Measurements from ENCODE around the gene SECISBP2L. TPM values are rescaled to one million over a fixed set of nuclear protein-coding genes. Genes with fewer than 3 reads are reported as not detected.

Gene SECISBP2L
- total and polyA plus RNA-seq, 7 experiments from 2014 or later, result 20.2 to 75.8 (median 51.8) TPM

DNA sequence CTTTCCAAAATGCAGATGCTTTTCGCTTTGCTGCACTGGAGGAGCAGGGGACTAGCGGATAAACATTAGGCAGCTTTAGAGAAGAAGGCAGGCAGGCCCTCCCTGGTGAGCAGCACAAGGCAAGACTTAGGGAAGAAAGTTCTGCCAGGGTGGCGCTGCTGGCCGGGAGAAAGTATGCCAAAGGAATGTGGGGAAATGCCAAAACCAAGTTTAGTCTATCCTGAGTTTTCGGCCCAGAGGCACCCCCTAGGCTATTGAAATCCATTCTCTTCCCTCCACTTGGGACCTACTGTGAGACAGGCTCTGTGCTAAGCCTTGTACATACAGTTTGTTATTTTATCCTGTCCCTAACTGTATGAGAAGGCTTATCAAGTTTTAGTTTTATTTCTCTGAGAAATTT is 91.7 kb downstream of the SECISBP2L start:
- Mint-ChIP-seq H3K27me3 (peaks cover 0 to 23% (median 22%) of the 10 kb centered on the region in 5 donors), H3K27ac (no peak overlapping the region), H3K4me3 (no peak overlapping the region), H3K9me3 (peaks cover 0 to 11% (median 0%) of the 10 kb centered on the region in 11 donors), H3K36me3 (peaks cover 0 to 4% (median 0%) of the 10 kb centered on the region in 5 donors), H3K4me1 (no peaks in the 10 kb centered on the region)
- no peaks in the 10 kb centered on the region for H3K27me3 ChIP-seq (ENCODE audit: control insufficient read depth in 2 of 2, insufficient read depth in 2 of 2, low read length in 2 of 2)
- H3K36me3 ChIP-seq (ENCODE audit: control insufficient read depth in 2 of 3, insufficient read depth in 3 of 3, low read length in 3 of 3), result no peaks in the 10 kb centered on the region
- no peaks in the 10 kb centered on the region for H3K9me3 ChIP-seq (ENCODE audit: control insufficient read depth in 2 of 3, low read length in 3 of 3)
- ChIA-PET CTCF (no interaction called here), POLR2A (no interaction called here)
- intact Hi-C loops (cut with micrococcal nuclease), result no loop called here
- ATAC-seq (no peak), DNase-seq (no peak)
- H3K27ac ChIP-seq (ENCODE audit: low read depth, low read length), result no peak overlapping the region
- H3K4me3 ChIP-seq (ENCODE audit: low read length), result no peak overlapping the region
- no peaks in the 10 kb centered on the region for H3K4me1 ChIP-seq (ENCODE audit: control insufficient read depth in 2 of 2, insufficient read depth in 2 of 2, low read length in 2 of 2)

DNA sequence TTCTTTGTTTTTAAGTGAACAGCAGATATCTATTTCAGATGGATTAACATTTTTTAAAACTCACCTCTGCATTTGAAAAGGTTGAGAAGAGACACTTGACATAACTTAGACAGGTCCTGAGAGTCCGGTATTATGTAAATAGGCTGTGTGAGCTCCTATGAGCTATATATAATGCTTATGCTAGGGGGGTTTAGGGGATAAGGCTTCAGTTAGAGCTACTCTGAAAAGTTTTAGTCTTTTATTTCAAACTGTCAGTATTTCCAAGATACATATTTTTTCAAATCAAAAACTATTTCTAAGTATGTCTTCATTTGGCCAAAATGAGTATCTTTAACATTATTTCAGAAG is 99.4 kb downstream of the SECISBP2L start:
- intact Hi-C loops (cut with micrococcal nuclease), result no loop called here
- H3K4me3 Mint-ChIP-seq, result no peak overlapping the region
- CTCF ChIA-PET, result no interaction called here

GRCh38 chr15:48946074-48946839 is 100.0 kb downstream of the SECISBP2L start:
- DNase-seq, result no peak
- H3K36me3 ChIP-seq (ENCODE audit: control insufficient read depth in 2 of 3, insufficient read depth in 3 of 3, low read length in 3 of 3), result no peaks in the 10 kb centered on the region
- intact Hi-C loops (cut with micrococcal nuclease), result no loop called here
- H3K27ac Mint-ChIP-seq, result no peak overlapping the region
- H3K27me3 ChIP-seq (ENCODE audit: control insufficient read depth in 2 of 2, insufficient read depth in 2 of 2, low read length in 2 of 2), result no peaks in the 10 kb centered on the region
- H3K27me3 Mint-ChIP-seq, result peaks cover 0 to 31% (median 18%) of the 10 kb centered on the region in 5 donors
- no peak overlapping the region for H3K27ac ChIP-seq (ENCODE audit: low read depth, low read length)
- H3K4me1 Mint-ChIP-seq, result peaks cover 0 to 17% (median 0%) of the 10 kb centered on the region in 7 donors
- no peaks in the 10 kb centered on the region for H3K4me1 ChIP-seq (ENCODE audit: control insufficient read depth in 2 of 2, insufficient read depth in 2 of 2, low read length in 2 of 2)
- CTCF ChIA-PET, result no interaction called here
- H3K4me3 Mint-ChIP-seq, result no peak overlapping the region
- H3K36me3 Mint-ChIP-seq, result peaks cover 0 to 3% (median 2%) of the 10 kb centered on the region in 5 donors
- ATAC-seq, result no peak
- no peak overlapping the region for H3K4me3 ChIP-seq (ENCODE audit: low read length)
- H3K9me3 Mint-ChIP-seq, result peaks cover 0 to 7% (median 0%) of the 10 kb centered on the region in 11 donors
- POLR2A ChIA-PET, result no interaction called here
- H3K9me3 ChIP-seq (ENCODE audit: control insufficient read depth in 2 of 3, low read length in 3 of 3), result no peaks in the 10 kb centered on the region

More for the DNA sequence above, 99.4 kb downstream of the SECISBP2L start:
- H3K4me1 Mint-ChIP-seq, result peaks cover 0 to 17% (median 0%) of the 10 kb centered on the region in 7 donors
- ATAC-seq (no peak), DNase-seq (no peak)
- peaks cover 0 to 4% (median 3%) of the 10 kb centered on the region in 5 donors for H3K36me3 Mint-ChIP-seq
- POLR2A ChIA-PET, result no interaction called here
- Histone ChIP-seq H3K36me3 (ENCODE audit: control insufficient read depth in 2 of 3, insufficient read depth in 3 of 3, low read length in 3 of 3) (no peaks in the 10 kb centered on the region), H3K4me1 (ENCODE audit: control insufficient read depth in 2 of 2, insufficient read depth in 2 of 2, low read length in 2 of 2) (no peaks in the 10 kb centered on the region), H3K27me3 (ENCODE audit: control insufficient read depth in 2 of 2, insufficient read depth in 2 of 2, low read length in 2 of 2) (no peaks in the 10 kb centered on the region), H3K27ac (ENCODE audit: low read depth, low read length) (no peak overlapping the region), H3K9me3 (ENCODE audit: control insufficient read depth in 2 of 3, low read length in 3 of 3) (no peaks in the 10 kb centered on the region), H3K4me3 (ENCODE audit: low read length) (no peak overlapping the region)
- H3K27me3 Mint-ChIP-seq, result peaks cover 0 to 35% (median 17%) of the 10 kb centered on the region in 5 donors
- no peak overlapping the region for H3K27ac Mint-ChIP-seq
- H3K9me3 Mint-ChIP-seq, result peaks cover 0 to 10% (median 0%) of the 10 kb centered on the region in 11 donors

DNA sequence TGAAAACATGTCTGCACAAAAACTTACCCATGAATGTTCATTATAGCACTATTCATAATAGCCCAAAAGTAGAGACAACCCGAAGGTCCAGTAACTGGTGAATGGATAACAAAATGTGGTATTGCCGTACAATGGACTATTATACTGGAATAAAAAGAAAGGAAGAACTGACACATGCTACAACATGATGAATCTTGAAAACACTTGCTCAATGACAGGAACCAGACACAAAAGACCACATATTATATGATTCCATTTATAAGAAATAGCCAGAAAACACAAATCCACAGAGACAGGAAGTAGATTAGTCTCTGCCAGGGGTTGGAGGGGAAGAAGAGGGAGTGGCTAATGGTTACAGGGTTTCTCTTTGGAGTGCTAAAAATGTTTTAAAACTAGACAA is 100.9 kb downstream of the SECISBP2L start:
- peaks cover 0 to 10% (median 0%) of the 10 kb centered on the region in 11 donors for H3K9me3 Mint-ChIP-seq
- H3K27ac Mint-ChIP-seq, result no peak overlapping the region
- DNase-seq (no peak), ATAC-seq (no peak)
- H3K27me3 Mint-ChIP-seq, result peaks cover 0 to 30% (median 22%) of the 10 kb centered on the region in 5 donors
- intact Hi-C loops (cut with micrococcal nuclease), result no loop called here
- H3K9me3 ChIP-seq (ENCODE audit: control insufficient read depth in 2 of 3, low read length in 3 of 3), result no peaks in the 10 kb centered on the region
- no peaks in the 10 kb centered on the region for H3K4me1 ChIP-seq (ENCODE audit: control insufficient read depth in 2 of 2, insufficient read depth in 2 of 2, low read length in 2 of 2)
- H3K36me3 ChIP-seq (ENCODE audit: control insufficient read depth in 2 of 3, insufficient read depth in 3 of 3, low read length in 3 of 3), result no peaks in the 10 kb centered on the region
- H3K27me3 ChIP-seq (ENCODE audit: control insufficient read depth in 2 of 2, insufficient read depth in 2 of 2, low read length in 2 of 2), result no peaks in the 10 kb centered on the region
- H3K27ac ChIP-seq (ENCODE audit: low read depth, low read length), result no peak overlapping the region
- CTCF ChIA-PET, result interaction anchor here (0.6 kb wide), 1 partner anchor 13 kb away, joined by 3 read pairs; no protein-coding TSS in a partner anchor
- peaks cover 0 to 23% (median 0%) of the 10 kb centered on the region in 7 donors for H3K4me1 Mint-ChIP-seq
- no peak overlapping the region for H3K4me3 Mint-ChIP-seq
- H3K36me3 Mint-ChIP-seq, result peaks cover 0 to 3% (median 0%) of the 10 kb centered on the region in 5 donors
- POLR2A ChIA-PET, result no interaction called here
- H3K4me3 ChIP-seq (ENCODE audit: low read length), result no peak overlapping the region

GRCh38 chr15:48941904-48942303 is 104.3 kb downstream of the SECISBP2L start:
- Mint-ChIP-seq H3K27me3 (peaks cover 0 to 37% (median 25%) of the 10 kb centered on the region in 5 donors), H3K36me3 (peaks cover 0 to 4% (median 0%) of the 10 kb centered on the region in 5 donors), H3K27ac (no peak overlapping the region), H3K4me1 (peaks cover 0 to 23% (median 0%) of the 10 kb centered on the region in 7 donors), H3K4me3 (no peak overlapping the region), H3K9me3 (peaks cover 0 to 9% (median 0%) of the 10 kb centered on the region in 11 donors)
- Histone ChIP-seq H3K9me3 (ENCODE audit: control insufficient read depth in 2 of 3, low read length in 3 of 3) (no peaks in the 10 kb centered on the region), H3K4me3 (ENCODE audit: low read length) (no peak overlapping the region), H3K36me3 (ENCODE audit: control insufficient read depth in 2 of 3, insufficient read depth in 3 of 3, low read length in 3 of 3) (no peaks in the 10 kb centered on the region), H3K27me3 (ENCODE audit: control insufficient read depth in 2 of 2, insufficient read depth in 2 of 2, low read length in 2 of 2) (no peaks in the 10 kb centered on the region), H3K27ac (ENCODE audit: low read depth, low read length) (no peak overlapping the region), H3K4me1 (ENCODE audit: control insufficient read depth in 2 of 2, insufficient read depth in 2 of 2, low read length in 2 of 2) (no peaks in the 10 kb centered on the region)
- ChIA-PET CTCF (no interaction called here), POLR2A (no interaction called here)
- intact Hi-C loops (cut with micrococcal nuclease), result no loop called here
- no peak for ATAC-seq
- no peak for DNase-seq

DNA sequence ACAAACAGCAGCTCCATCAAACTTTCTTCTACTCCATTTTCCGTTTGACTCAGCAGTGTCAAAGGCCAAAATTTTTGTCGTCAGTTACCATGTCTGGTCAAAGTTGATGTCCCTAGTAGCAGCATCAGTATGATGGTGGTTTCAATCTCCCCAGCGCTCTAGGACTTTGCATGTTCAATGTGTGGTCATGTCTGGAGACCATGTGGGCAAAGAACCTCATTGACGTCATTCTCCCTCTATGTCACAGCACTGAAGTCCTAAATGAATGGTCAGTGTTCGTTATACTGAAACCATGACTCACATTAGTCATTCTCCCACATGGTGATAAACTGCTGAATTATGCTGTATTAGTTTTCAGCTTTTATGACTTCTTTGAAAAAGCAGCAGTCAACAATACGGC is 105.7 kb downstream of the SECISBP2L start:
- Mint-ChIP-seq H3K4me3 (no peak overlapping the region), H3K27me3 (peaks cover under 1 to 43% (median 20%) of the 10 kb centered on the region in 5 donors), H3K27ac (peak overlapping the region in 1 of 9 donors; percentile 2), H3K36me3 (peaks cover 0 to 4% (median 0%) of the 10 kb centered on the region in 5 donors), H3K9me3 (peaks cover 0 to 9% (median 0%) of the 10 kb centered on the region in 11 donors), H3K4me1 (peaks cover 0 to 12% (median 0%) of the 10 kb centered on the region in 7 donors)
- Histone ChIP-seq H3K27me3 (ENCODE audit: control insufficient read depth in 2 of 2, insufficient read depth in 2 of 2, low read length in 2 of 2) (no peaks in the 10 kb centered on the region), H3K9me3 (ENCODE audit: control insufficient read depth in 2 of 3, low read length in 3 of 3) (no peaks in the 10 kb centered on the region), H3K4me3 (ENCODE audit: low read length) (no peak overlapping the region), H3K4me1 (ENCODE audit: control insufficient read depth in 2 of 2, insufficient read depth in 2 of 2, low read length in 2 of 2) (no peaks in the 10 kb centered on the region), H3K27ac (ENCODE audit: low read depth, low read length) (no peak overlapping the region), H3K36me3 (ENCODE audit: control insufficient read depth in 2 of 3, insufficient read depth in 3 of 3, low read length in 3 of 3) (no peaks in the 10 kb centered on the region)
- ChIA-PET POLR2A (no interaction called here), CTCF (no interaction called here)
- no peak for DNase-seq
- no peak for ATAC-seq
- intact Hi-C loops (cut with micrococcal nuclease), result no loop called here

DNA sequence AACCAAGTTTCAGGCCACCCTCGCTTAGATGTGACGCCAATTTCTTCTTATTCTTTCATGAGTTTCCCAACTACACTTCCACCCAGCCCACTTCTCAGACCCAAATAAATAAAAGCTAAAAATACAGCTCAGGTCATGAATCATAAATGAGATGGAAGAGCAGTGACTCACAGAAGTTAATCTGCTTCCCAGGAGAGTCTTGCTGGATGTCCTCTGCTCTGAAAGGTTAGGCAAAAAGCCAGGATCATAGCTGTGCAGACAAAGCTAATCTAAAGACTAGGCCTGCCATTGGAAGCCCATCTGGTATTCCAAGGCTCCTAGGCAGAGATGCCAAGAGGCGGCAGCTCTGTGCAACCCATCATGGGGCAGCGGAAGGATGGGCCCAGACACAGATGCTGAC is 106.6 kb downstream of the SECISBP2L start:
- intact Hi-C loops (cut with micrococcal nuclease), result no loop called here
- Mint-ChIP-seq H3K4me1 (peaks cover 0 to 8% (median 0%) of the 10 kb centered on the region in 7 donors), H3K27me3 (peaks cover 2 to 51% (median 20%) of the 10 kb centered on the region in 5 donors), H3K36me3 (peaks cover 0 to 4% (median 0%) of the 10 kb centered on the region in 5 donors), H3K27ac (no peak overlapping the region), H3K4me3 (no peak overlapping the region), H3K9me3 (peaks cover 0 to 9% (median 0%) of the 10 kb centered on the region in 11 donors)
- ChIA-PET POLR2A (no interaction called here), CTCF (no interaction called here)
- H3K4me3 ChIP-seq (ENCODE audit: low read length), result no peak overlapping the region
- H3K27ac ChIP-seq (ENCODE audit: low read depth, low read length), result no peak overlapping the region
- DNase-seq, result no peak
- no peaks in the 10 kb centered on the region for H3K4me1 ChIP-seq (ENCODE audit: control insufficient read depth in 2 of 2, insufficient read depth in 2 of 2, low read length in 2 of 2)
- no peak for ATAC-seq
- no peaks in the 10 kb centered on the region for H3K9me3 ChIP-seq (ENCODE audit: control insufficient read depth in 2 of 3, low read length in 3 of 3)
- no peaks in the 10 kb centered on the region for H3K36me3 ChIP-seq (ENCODE audit: control insufficient read depth in 2 of 3, insufficient read depth in 3 of 3, low read length in 3 of 3)
- no peaks in the 10 kb centered on the region for H3K27me3 ChIP-seq (ENCODE audit: control insufficient read depth in 2 of 2, insufficient read depth in 2 of 2, low read length in 2 of 2)
